Neural crest cell (in vitro differentiated cells): ENCODE data around the gene NOL9. TPM values are rescaled to one million over a fixed set of nuclear protein-coding genes. Genes with fewer than 3 reads are reported as not detected.
A peak's percentile ranks its signal among the peaks of the same experiment; 100 is the strongest.

Experiments
- DNase-seq: peaks from one replicate; pipeline ENCODE4 v3.0.0; 2021; ENCODE audit warnings: low read depth, mixed read lengths, low spot score
- H3K27ac Mint-ChIP-seq: one replicate; pipeline ENCODE4 v1.8.0; 2021; ENCODE audit warnings: mild to moderate bottlenecking, mixed read lengths; ENCODE audit not compliant: unreplicated experiment
- H3K27me3 Mint-ChIP-seq: 2 replicates; pipeline ENCODE4 v1.8.0; 2021; ENCODE audit warnings: low read depth, mild to moderate bottlenecking, mixed read lengths
- H3K36me3 Mint-ChIP-seq: 2 replicates; pipeline ENCODE4 v1.8.0; 2021; ENCODE audit warnings: low read depth, mild to moderate bottlenecking, mixed read lengths
- H3K4me1 Mint-ChIP-seq: 2 replicates; pipeline ENCODE4 v1.8.0; 2021; ENCODE audit warnings: mixed read lengths
- H3K4me3 Mint-ChIP-seq: one replicate; pipeline ENCODE4 v1.8.0; 2021; ENCODE audit warnings: mild to moderate bottlenecking, mixed read lengths
- H3K9me3 Mint-ChIP-seq: 2 replicates; pipeline ENCODE4 v1.8.0; 2021; ENCODE audit warnings: mixed read lengths
- total RNA-seq: library from RNA; stranded (reverse); gene quantifications from 2 replicates; pipeline ENCODE4 v1.2.1, GENCODE V29; 2021
- TF ChIP-seq, protein P1 (sequence below): fragments of 200-600 bp; sonication (generic); conservative IDR thresholded peaks from 2 replicates; pipeline ENCODE4 v1.5.0; 2021; ENCODE audit warnings: antibody characterized with exemption, mild to moderate bottlenecking

Gene NOL9
- total RNA-seq, 1 donor from 2014 or later: 47.2 TPM

- H3K36me3 Mint-ChIP-seq: no peaks in the 10 kb centered on the region
- TF ChIP-seq, protein P1, sequence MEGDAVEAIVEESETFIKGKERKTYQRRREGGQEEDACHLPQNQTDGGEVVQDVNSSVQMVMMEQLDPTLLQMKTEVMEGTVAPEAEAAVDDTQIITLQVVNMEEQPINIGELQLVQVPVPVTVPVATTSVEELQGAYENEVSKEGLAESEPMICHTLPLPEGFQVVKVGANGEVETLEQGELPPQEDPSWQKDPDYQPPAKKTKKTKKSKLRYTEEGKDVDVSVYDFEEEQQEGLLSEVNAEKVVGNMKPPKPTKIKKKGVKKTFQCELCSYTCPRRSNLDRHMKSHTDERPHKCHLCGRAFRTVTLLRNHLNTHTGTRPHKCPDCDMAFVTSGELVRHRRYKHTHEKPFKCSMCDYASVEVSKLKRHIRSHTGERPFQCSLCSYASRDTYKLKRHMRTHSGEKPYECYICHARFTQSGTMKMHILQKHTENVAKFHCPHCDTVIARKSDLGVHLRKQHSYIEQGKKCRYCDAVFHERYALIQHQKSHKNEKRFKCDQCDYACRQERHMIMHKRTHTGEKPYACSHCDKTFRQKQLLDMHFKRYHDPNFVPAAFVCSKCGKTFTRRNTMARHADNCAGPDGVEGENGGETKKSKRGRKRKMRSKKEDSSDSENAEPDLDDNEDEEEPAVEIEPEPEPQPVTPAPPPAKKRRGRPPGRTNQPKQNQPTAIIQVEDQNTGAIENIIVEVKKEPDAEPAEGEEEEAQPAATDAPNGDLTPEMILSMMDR: no peak
- no peak overlapping the region for H3K4me3 Mint-ChIP-seq
These were observed 79.5 kb downstream of the NOL9 start for GRCh38 chr1:6474815-6475282.

DNA sequence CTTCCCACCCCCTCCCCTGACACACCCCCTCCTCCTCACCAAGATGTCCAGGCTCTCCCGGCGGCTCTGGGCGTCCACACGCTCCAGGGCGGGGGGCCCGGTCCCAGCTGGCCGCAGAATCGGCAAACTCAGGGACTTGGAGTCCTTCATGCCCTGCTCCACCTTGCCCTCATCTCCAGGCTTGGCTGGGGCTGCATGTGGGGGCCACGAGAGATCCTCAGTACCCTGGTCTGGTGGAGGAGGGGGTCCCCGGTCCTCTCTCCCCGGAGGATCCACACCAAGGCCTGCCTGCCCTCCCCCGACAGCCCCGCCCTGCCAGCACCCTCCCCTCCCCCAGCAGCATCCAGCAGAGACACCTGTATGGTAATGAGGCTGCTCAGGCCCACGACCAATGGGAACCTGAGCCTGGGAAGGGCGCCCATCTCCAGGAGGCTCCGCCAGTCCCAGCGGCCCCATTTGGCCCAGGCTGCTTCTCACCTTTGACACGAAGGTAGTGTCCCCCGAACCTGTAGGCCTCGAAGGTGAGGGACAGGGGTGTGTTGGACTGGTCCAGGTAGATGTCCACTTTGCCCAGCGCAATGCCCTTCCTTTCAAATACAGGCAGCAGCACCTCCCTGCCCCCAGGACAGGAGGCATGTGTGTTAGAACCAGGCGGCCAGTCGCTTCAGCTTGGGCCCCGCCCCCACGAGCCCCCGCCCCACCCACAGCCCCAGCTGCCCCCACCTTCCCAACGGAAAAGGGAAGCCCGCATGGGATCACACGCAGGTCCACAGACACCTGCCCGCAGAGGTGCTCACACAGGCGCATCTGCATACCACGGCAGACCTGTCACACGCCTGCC is 80.1 kb downstream of the NOL9 start:
- Mint-ChIP-seq H3K4me1 (peaks cover 13% of the 10 kb centered on the region), H3K9me3 (no peaks in the 10 kb centered on the region), H3K36me3 (no peaks in the 10 kb centered on the region), H3K4me3 (no peak overlapping the region), H3K27ac (no peak overlapping the region), H3K27me3 (no peaks in the 10 kb centered on the region)
- no peak for DNase-seq
- TF ChIP-seq, protein P1: no peak

More at GRCh38 chr1:6474815-6475282, 79.5 kb downstream of the NOL9 start:
- no peak for DNase-seq
- no peaks in the 10 kb centered on the region for H3K27me3 Mint-ChIP-seq
- peaks cover 13% of the 10 kb centered on the region for H3K4me1 Mint-ChIP-seq
- no peak overlapping the region for H3K27ac Mint-ChIP-seq
- no peaks in the 10 kb centered on the region for H3K9me3 Mint-ChIP-seq

DNA sequence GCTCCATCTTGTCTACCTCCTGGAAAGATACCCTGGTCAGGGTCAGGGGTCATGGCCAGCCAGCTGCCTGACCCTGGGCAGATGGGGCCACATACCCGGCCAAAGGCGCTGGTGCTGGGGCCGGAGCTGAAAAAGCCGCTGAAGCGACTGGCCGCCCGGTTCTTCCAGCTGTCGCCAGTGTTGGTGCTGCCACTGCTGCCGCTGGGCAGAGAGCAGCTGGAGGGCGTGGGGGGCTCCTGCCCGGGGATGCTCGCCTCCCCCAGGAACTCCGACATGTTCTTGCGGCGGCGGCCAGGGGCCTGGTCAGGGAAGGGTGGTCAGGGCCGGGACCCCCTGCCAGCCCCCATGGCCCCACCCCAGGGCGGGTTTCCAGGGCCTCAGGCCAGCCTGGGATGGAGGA is 81.2 kb downstream of the NOL9 start:
- DNase-seq: no peak
- TF ChIP-seq, protein P1: no peak
- H3K27ac Mint-ChIP-seq: no peak overlapping the region
- no peak overlapping the region for H3K4me3 Mint-ChIP-seq
- no peaks in the 10 kb centered on the region for H3K36me3 Mint-ChIP-seq
- no peaks in the 10 kb centered on the region for H3K9me3 Mint-ChIP-seq
- H3K4me1 Mint-ChIP-seq: peaks cover 9% of the 10 kb centered on the region
- H3K27me3 Mint-ChIP-seq: no peaks in the 10 kb centered on the region

DNA sequence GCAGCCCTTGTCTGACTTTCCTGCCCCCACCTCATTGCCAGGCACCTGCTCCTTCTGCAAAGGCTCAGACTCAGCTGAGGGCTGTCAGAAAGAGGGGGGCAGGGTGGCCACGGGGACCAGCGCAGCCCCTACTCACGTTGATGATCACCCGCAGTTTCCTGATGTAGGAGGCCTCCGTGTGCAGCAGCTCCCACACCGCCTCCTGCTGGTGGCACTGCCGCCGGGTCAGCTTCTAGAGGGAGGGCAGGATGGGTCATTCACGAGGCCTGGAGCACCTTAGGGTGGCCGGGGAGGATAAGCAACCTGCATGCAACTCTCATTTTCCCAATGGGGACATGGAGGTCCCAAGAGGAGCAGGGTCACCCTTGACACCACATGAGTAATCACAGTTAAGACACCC is 81.9 kb downstream of the NOL9 start:
- no peaks in the 10 kb centered on the region for H3K36me3 Mint-ChIP-seq
- H3K27me3 Mint-ChIP-seq: no peaks in the 10 kb centered on the region
- no peak for DNase-seq
- H3K27ac Mint-ChIP-seq: no peak overlapping the region
- H3K4me1 Mint-ChIP-seq: peaks cover 9% of the 10 kb centered on the region
- TF ChIP-seq, protein P1: peak; percentile 54
- H3K9me3 Mint-ChIP-seq: no peaks in the 10 kb centered on the region
- H3K4me3 Mint-ChIP-seq: no peak overlapping the region

GRCh38 chr1:6471970-6472368 is 82.3 kb downstream of the NOL9 start:
- no peak overlapping the region for H3K27ac Mint-ChIP-seq
- H3K4me1 Mint-ChIP-seq: peaks cover 5% of the 10 kb centered on the region

More at GRCh38 chr1:6471970-6472368, 82.3 kb downstream of the NOL9 start:
- Mint-ChIP-seq H3K36me3 (no peaks in the 10 kb centered on the region), H3K9me3 (no peaks in the 10 kb centered on the region), H3K27me3 (no peaks in the 10 kb centered on the region), H3K4me3 (no peak overlapping the region)
- no peak for DNase-seq
- TF ChIP-seq, protein P1: no peak

Other genes starting within 250 kb of the NOL9 start
- gene ACOT7, start 160.7 kb downstream of the NOL9 start, total RNA-seq: 107 and 110 TPM in 2 replicates
- 0.07 TPM in 1 of 2 replicates, not detected in the other for gene HES2, start 134.6 kb downstream of the NOL9 start, total RNA-seq
- gene ESPN, start 129.7 kb downstream of the NOL9 start, total RNA-seq: 1.7 and 4.3 TPM in 2 replicates
- gene TNFRSF25, start 88.3 kb downstream of the NOL9 start, total RNA-seq: 23.4 and 26.1 TPM in 2 replicates
- 28.9 and 31.7 TPM in 2 replicates for gene PLEKHG5, start 62.8 kb downstream of the NOL9 start, total RNA-seq
- gene TAS1R1, start 794 bp upstream of the NOL9 start, total RNA-seq: not detected in 2 replicates
- 35.7 and 41.0 TPM in 2 replicates for gene ZBTB48, start 25.5 kb upstream of the NOL9 start, total RNA-seq
- 18.8 and 19.0 TPM in 2 replicates for gene KLHL21, start 48.4 kb upstream of the NOL9 start, total RNA-seq
- gene PHF13, start 59.2 kb upstream of the NOL9 start, total RNA-seq: 32.6 and 33.5 TPM in 2 replicates
- gene THAP3, start 70.4 kb upstream of the NOL9 start, total RNA-seq: 26.1 and 28.5 TPM in 2 replicates
- 82.5 and 86.6 TPM in 2 replicates for gene DNAJC11, start 147.3 kb upstream of the NOL9 start, total RNA-seq
- 109 and 110 TPM in 2 replicates for gene CAMTA1, start 230.9 kb upstream of the NOL9 start, total RNA-seq